LHCN-M2 (cell line): ENCODE measurements around the gene MEIOSIN. TPM values are rescaled to one million over a fixed set of nuclear protein-coding genes. Genes with fewer than 3 reads are reported as not detected.
"Not testable (repeated sequence)": the region's sequence is repeated elsewhere in the genome, so short reads cannot be mapped to it uniquely, and the experiment has no call there.

Experiments
- DNase-seq: peaks from one replicate; pipeline ENCODE4 v3.0.0-alpha.2; 2012; ENCODE audit warnings: low read depth
- total RNA-seq: library from RNA; depleted of rRNA; stranded (reverse); fragments of >200 nt; gene quantifications from 2 replicates; pipeline ENCODE4 v1.2.3, GENCODE V29; 2014

Gene MEIOSIN
- total RNA-seq, 1 experiment from 2014 or later, result not detected

DNA sequence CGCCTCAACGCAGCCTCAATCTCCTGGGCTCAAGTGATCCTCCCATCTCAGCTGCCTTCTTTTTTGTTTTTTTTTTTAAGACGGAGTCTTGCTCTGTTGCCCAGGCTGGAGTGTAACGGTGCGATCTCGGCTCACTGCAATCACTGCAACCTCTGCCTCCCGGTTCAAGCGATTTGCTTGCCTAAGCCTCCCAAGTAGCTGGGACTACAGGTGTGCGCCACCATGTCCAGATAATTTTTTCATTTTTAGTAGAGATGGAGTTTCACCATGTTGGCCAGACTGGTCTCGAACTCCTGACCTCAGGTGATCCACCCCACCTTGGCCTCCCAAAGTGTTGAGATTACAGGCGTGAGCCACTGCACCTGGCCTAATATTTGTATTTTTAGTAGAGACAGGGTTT, 13.2 kb upstream of the MEIOSIN start:
- DNase-seq, result not testable (repeated sequence)

DNA sequence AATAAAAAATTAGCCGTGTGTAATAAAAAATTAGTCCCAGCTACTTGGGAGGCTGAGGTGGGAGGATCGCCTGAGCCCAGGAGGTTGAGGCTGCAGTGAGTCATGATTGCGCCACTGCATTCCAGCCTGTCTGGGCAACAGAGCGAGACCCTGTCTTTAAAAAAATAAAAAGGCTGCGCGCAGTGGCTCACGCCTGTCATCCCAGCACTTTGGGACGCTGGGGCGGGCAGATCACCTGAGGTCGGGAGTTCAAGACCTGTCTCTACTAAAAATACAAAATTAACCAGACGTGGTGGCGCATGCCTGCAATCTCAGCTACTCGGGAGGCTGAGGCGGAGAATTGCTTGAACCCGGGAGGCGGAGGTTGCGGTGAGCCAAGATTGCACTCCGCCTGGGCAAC, 4.6 kb upstream of the MEIOSIN start:
- DNase-seq, result not testable (repeated sequence)

DNA sequence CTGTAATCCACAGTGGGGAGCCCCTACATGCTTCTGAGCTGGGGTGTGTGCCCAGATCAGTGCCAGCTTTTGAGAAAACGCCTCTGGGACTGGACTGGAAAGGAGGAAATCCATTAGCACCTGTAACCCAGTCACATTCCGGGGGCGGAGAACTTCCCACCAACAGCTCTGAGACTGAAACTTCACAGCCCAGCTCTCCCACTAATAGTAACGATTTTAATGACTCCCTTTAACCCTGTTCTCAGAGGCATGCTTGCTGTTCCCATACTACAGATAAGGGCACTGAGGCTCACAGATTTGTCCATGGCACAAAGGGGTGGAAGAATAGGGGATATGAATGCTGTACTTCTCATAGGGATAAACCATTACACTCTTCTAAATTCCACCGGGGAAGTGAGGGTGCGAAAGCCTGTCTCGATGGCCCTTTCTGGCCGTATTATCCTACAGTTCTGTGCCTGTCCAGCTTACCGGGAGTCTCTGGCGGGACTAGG, 3.4 kb upstream of the MEIOSIN start:
- no peak for DNase-seq

DNA sequence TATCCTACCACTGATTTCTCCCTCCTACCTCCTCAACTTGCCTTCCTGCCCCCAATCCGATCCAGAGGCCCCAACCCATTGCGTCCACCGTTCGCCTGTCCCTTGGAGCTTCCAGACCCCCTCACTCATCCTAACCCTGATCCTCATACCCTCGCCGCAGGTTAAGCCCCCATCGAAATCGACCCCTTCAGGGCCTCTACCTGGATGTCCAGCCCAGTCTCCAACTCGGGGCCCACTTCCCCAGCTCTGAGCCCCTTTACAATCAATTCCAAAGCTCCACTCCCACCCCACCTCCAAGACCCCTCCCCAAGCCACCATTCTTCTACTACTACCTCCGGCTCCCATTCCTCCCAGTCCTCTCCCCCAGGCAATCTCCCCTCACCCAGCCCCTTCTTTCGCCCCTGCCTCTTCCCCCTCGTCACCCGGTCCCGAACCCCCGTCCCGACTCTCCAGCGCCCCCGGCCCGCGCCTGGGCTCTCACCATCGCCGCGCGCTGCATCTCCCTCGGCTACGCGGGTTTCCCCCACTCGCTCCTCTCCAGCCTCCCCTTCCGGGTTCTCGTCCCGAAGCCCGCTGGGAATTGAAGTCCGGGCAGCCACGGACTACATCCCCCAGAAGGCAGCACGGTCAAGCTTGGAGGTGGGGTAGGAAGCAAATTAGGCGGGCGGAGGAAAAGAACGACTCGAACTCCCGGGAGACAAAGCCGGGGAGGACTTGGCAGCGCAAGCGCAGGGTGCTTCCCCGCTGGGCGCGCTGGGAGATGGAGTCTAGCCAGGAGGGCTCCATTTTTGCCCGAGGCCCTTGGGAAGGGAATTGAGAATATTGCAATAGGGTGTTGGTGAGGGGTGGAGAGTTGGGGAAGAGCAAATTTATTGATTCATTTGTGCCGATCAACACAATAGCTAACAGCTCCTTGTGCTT, 2.6 kb upstream of the MEIOSIN start, which contains the start of gene FBXO46:
Gene FBXO46, minus strand, starts transcription at position 529 of the 921 bp plus-strand sequence. CDS start 17,401 bp downstream, outside the sequence.
- DNase-seq, result peak; percentile 99

DNA sequence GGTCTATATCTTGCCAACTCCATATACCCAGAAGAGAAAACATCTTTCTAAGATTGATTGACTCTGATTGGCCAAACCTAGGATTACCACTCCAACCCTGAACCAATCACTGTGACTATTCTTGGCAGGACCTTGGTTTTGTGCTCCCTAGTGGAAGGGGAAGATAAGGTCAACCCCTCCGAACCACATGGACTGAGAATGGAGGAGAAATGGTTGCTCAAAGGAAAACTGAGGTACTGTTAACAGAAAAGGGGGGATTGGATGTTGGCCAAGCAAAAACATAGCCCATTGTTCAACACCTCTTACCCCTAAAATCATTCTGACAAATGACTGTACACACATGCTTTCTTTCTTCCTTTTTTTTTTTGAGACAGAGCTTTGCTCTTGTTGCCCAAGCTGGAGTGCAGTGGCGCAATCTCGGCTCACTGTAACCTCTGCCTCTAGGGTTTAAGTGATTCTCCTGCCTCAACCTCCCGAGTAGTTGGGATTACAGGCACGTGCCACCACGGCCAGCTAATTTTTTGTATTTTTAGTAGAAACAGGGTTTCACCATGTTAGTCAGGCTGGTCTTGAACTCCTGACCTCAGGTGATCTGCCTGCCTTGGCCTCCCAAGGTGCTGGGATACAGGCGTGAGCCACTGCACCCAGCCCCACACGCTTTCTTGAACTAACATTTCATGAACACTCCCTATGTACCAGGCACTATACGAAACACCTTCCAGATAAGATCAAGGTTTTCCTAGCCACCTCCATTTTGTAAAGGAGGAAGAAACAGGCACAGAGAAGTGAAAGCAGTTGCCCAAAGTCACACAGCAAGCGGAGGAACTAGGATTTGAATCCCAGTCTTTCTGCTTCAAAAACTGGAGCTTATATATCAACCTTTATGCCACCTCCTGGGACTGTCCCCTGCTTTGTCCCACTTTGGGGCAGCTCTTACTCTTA, 6.5 kb downstream of the MEIOSIN start:
- peak; percentile 32 for DNase-seq

DNA sequence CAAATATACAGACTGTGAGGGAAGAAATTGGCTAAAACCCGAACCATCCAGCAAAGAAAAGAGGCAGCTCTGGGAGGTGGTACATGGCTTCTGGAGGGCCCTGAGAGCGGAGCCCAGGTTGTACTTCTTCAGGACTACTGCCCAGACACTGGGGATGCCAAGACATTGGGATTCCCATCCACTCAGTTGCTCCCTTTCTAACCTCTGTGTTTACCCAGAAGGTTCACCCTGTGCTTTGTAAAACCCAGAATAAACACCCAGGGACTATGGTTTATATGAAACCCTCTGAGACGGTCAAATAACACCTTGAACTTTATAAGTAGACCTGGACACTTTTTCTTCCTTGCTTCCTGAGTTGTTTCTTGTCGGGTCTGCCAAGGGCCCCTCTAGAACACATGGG, 9.7 kb downstream of the MEIOSIN start:
- DNase-seq, result no peak

DNA sequence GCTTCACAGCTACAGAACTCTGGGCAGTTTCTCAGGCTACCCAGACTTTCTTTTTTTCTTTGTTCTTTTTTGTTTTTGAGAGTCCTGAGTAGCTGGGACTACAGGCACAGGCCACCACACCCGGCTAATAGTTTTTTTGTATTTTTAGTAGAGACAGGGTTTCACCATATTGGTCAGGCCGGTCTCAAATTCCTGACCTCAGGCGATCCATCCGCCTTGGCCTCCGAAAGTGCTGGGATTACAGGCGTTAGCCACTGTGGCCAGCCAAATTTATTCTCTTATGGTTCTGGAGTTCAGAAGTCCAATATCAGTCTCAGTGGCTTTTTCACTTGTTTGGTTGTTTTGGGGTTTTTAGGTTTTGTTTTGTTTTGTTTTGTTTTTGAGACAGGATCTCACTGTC, 12.4 kb downstream of the MEIOSIN start:
- DNase-seq, result no peak

DNA sequence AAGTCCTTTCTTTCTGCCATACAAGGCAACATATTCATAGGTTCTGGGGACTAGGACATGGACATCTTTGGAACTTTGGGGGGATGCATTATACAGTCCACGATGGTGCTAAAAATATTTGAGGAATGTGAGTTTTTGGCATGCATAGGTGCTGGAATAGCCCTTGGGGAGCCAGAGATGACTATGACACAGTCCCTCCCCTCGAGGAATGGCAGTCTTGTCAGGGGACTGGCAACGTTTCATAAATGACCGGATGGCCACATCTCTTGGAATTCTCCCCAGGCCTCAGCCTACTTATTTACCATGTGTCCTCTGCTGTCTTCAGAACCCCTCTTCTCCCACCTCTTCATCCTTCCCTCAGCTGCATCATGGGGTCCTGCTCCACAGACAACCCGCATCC, 13.6 kb downstream of the MEIOSIN start:
- no peak for DNase-seq

DNA sequence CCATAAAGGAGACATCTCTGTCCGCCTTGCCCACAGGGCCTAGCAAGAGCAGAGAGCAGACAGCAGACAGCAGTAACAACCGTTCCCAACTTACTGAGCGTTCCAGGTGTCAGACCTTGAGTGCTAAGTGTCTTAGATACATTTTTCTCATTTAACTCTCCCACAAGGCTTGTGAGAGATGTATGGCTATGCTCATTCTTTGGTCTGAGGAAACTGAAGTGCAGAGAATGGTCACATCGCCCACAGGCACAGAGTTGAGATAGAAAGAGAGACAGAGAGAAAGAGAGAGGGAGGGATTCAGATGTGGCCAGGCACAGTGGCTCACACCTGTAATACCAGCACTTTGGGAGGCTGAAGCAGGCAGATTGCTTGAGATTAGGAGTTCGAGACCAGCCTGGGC, 14.3 kb downstream of the MEIOSIN start:
- DNase-seq, result no peak

DNA sequence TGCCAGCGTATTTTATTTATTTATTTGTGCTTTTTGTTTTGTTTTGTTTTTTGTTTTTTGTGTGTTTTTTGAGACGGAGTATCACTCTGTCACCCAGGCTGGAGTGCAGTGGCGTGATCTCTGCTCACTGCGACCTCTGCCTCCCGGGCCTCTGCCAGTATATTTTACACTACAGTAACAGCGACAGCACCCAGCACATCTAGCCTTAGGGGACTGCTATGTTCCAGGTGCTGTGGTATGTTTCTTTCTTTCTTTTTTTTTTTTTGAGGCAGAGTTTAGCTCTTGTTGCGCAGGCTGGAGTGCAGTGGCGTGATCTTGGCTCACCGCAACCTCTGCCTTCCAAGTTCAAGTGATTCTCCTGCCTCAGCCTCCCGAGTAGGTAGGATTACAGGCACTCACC, 18.2 kb downstream of the MEIOSIN start:
- not testable (repeated sequence) for DNase-seq

DNA sequence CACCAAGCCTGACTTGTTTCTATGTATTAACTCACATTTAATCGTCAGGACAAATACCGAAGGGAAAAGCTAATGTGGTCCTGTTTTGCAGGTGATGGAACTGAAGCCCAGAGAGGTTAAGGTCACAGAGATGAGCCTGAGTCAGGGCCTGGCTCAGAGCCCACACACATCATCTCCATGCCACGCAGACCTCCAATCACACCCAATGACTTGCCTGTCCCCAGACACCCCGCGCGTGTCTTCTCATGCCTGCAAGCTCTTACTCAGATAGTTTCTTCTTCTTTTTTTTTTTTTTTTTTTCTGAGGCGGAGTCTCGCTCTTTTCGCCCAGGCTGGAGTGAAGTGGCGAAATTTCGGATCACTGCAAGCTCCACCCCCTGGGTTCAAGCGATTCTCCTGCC, 19.4 kb downstream of the MEIOSIN start:
- peak; percentile 31 for DNase-seq

DNA sequence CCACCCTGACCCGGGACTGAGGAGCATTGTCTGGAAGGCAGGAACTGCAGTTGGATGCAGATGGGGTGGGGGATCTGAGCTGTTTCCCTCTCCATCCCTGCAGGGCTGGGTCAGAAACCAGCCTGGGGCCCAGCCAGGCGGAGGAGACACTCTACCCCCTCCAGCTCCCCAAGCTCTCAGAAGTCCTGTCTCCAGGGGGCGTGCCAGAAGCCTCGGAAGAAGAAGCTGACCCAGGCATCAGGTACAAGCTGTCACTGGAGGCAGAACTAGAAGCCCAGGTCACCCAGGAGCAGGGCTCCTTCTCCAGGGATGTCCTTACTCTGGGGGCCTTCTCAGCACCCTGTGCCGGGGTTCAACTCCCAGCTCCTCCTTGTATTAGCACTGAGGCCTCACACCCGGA, 20.3 kb downstream of the MEIOSIN start:
- DNase-seq, result no peak

DNA sequence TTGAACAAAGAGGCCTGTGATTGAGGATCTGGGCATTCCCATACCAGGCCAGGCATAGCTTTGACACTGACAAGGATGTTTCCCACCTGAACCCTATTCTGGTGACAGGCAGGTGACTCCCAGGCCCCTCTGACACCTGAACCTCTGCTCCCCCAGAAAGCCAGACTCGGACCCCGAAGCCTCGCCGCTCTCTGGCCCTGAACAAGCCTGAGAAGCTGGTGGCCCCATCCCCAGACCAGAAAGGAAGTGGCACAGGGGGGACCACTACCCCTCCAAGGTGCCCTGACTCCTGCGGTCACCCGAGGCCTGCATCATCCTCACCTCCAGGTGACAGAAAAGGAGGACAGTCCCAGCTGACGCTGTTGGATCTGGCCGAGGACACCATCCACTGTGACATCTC, 21.1 kb downstream of the MEIOSIN start:
- no peak for DNase-seq

DNA sequence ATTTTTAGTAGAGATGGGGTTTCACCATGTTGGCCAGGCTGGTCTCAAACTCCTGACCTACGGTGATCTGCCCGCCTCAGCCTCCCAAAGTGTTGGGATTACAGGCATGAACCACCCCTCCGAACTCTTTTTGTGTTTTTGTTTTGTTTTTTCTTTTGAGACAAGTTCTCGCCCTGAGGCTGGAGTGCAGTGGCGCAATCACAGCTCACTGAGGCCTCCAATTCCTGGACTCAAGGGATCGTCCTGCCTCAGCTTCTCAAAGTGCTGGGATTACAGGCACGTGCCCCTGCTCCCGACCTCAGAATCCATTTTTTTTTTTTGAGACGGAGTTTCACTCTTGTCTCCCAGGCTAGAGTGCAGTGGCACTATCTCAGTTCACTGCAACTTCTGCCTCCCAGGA, 24.5 kb downstream of the MEIOSIN start:
- no peak for DNase-seq

DNA sequence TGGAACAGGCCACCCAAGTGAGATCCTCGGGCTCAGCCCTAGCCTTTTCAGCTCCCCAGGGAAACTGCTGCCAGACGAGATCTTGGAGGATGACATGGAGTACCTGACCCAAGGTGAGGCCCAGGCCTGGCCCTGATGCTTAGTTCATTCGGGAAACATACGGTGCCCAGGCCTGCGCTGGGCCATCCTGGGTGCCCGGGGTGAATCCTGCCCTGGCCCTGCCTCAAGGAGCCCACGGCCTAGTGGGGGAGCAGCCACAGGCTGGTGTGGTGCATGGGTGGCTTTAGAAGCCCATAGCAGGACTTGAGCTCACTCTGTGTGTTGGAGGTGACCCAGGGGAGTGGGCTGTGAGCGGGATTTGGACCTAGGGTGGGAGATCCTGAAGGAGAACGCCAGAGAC, 25.7 kb downstream of the MEIOSIN start:
- no peak for DNase-seq

DNA sequence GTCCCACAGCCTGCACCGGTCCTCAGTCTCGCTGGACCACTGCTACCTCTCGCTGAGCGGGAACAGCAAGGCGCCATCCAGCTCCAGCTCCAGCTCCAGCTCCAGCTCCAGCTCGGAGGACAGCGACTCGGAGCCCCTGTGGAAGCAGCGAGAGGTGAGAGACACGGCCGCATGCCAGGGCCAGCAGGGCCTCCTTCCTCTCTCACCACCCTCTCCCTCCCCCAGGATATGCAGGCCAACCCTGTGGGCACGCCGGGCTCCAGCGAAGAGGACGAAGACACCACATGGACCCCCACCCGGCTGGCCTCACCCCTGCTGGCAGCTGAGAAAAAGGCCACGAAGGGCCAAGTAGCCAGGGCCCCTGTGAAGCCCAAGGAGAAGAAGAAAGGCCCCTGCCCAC, 28.5 kb downstream of the MEIOSIN start:
- no peak for DNase-seq

DNA sequence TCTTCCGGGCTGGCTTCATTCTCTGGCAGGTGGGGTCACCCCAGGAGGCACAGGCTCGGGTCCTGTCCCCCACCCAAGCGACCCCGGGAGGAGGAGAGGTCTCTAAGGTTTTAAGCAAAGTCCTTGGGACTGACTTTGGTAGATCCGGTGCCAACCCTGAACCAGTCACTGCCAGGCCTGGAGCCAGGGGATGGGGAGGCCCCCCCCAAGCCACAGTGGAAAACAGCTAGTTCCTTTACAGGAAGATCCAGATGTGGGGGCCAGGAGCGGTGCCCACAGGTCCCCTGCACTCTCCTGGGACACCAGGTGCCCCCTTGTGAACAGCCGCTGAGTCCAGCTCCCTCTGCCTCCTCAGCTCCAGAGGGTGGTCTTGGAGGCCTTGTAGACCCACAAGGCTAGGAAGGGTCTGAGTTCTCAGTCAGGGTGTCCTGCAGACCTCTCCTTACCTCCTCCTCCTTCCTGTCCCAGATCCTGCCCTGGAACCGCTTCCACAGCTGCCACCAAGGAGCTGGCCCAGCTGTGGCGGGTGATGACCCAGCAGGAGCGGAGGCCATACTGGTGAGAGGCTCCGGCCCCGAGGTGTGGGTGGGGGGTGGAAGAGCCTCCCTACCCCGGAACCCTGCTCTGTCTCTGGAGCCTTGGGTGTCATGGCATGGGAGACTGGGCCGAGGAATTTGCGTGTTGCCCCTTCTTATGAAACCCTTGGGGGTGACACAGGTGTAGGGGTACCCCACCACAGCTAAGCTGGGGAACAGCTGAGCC, 29.8 kb downstream of the MEIOSIN start:
- DNase-seq, result no peak

DNA sequence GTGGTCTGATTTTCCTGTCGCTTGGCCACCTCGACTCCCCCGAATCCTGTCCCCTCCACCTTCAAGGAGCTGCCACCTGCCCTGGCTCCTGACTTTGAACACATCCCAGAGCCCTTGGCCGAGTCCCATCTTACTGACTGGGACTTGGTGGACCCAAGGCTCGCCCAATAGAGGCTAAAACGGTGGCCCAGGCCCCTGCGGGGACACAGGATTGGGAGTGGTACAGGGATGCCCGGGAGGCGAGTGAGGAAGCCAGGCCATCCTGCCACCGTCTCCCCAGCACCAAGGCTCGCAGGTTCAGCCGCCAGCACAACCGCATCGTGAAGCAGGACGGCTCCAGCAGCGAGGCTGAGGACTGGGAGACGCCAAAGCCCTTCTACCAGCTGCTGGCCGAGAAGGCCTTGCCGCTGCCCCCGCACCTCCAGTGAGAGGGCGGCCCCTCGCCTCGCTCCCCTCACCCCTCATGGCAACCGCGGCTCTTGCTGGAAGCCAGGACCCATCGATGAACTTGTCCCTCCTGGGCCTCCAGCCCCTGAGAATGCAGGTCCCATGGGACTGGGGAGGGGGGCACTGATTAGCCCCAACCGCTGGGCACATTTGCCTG, 30.6 kb downstream of the MEIOSIN start:
- DNase-seq, result no peak

DNA sequence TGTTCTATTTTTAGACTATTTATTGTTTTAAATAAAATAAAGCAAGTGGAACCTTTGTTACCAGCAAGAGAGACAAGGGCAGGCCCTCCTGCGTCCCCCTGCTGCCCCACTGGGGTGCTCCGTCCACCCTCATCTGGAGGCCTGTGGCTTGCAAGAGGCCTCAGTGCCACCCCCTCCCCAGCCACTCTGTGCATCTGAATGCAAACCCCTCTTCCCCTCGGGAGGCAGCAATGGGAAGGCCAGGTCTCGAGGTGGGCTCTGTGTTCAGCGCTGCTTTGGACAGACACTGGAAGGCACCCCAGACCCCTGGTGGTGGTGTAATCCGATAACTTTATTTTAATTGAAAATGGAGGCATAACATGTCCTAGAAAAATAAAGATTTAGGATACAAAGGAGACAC, 31.2 kb downstream of the MEIOSIN start:
- DNase-seq, result no peak

DNA sequence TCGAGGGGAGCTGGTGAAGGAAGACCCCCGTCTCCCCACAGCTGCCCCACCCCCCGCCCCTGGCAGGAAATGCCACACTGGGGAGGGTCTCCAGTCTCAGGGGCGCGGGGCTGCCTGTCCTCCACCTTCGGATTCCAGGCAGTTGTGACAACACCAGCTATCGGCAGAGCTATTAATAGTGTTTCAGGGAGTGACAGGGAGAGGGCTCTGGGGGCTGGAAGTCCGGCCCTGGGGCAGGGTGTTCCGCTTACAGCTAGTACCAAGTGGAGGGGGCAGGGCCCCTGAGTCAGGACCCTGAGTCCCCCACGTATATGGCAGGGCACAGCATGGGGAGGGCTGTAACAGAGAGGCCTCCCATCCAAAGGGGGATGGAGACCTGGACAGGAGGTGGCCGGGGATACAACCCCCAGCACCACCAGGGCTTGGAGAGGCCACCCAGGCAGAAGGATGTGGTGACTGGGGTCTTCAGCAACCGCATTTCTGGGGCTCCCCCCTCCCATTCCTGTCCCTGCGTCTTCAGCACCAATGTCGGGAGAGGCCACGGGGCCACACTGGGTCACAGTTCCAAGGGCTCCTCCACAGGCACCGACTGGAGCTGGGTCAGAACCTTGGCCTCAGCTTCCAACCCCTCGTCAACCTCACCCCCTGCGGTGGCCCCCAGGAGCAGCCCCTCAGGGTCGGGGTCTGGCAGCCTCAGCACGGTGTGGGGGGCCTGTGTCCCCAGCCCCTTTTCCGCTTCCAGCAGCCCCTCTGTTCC, 31.9 kb downstream of the MEIOSIN start:
- DNase-seq, result no peak
